GM23248 (cell line): ENCODE data around the gene RIMS3. TPM values are rescaled to one million over a fixed set of nuclear protein-coding genes. Genes with fewer than 3 reads are reported as not detected.
"Not testable (repeated sequence)": the region's sequence is repeated elsewhere in the genome, so short reads cannot be mapped to it uniquely, and the experiment has no call there.

Experiments
- DNase-seq: peaks from one replicate; pipeline ENCODE4 v3.0.0-alpha.2; 2015
- H2AFZ ChIP-seq: fragments of 200-600 bp; sonication (generic); 2 replicates; pipeline ENCODE4 v1.6.1; 2016; ENCODE audit warnings: antibody characterized with exemption
- H3F3A ChIP-seq: fragments of 200-600 bp; sonication (generic); 2 replicates; pipeline ENCODE4 v1.6.1; 2016; ENCODE audit warnings: mild to moderate bottlenecking, antibody characterized with exemption, mixed run types; ENCODE audit not compliant: insufficient read depth
- H3K27ac ChIP-seq: fragments of 200-600 bp; sonication (generic); 2 replicates; pipeline ENCODE4 v1.5.1; 2016; ENCODE audit warnings: mild to moderate bottlenecking
- H3K27me3 ChIP-seq: fragments of 200-600 bp; sonication (generic); replicated peaks from 2 replicates; pipeline ENCODE4 v1.6.1; 2016; ENCODE audit warnings: mild to moderate bottlenecking; ENCODE audit not compliant: insufficient read depth
- H3K36me3 ChIP-seq: fragments of 200-600 bp; sonication (generic); 2 replicates; pipeline ENCODE4 v1.6.1; 2016; ENCODE audit warnings: low read depth, mild to moderate bottlenecking
- H3K4me1 ChIP-seq: fragments of 200-600 bp; sonication (generic); 2 replicates; pipeline ENCODE4 v1.6.1; 2016; ENCODE audit warnings: mild to moderate bottlenecking; ENCODE audit not compliant: insufficient read depth
- H3K4me2 ChIP-seq: fragments of 200-600 bp; sonication (generic); one replicate; pipeline ENCODE4 v1.6.1; 2016; ENCODE audit warnings: mild to moderate bottlenecking; ENCODE audit not compliant: unreplicated experiment
- H3K4me3 ChIP-seq: fragments of 200-600 bp; sonication (generic); 2 replicates; pipeline ENCODE4 v1.5.1; 2016; ENCODE audit warnings: mild to moderate bottlenecking
- H3K79me2 ChIP-seq: fragments of 200-600 bp; sonication (generic); 2 replicates; pipeline ENCODE4 v1.6.1; 2016; ENCODE audit warnings: mild to moderate bottlenecking; ENCODE audit not compliant: insufficient read depth
- H3K9ac ChIP-seq: fragments of 200-600 bp; sonication (generic); 2 replicates; pipeline ENCODE4 v1.6.1; 2016; ENCODE audit warnings: mild to moderate bottlenecking
- H3K9me2 ChIP-seq: fragments of 200-600 bp; sonication (generic); 2 replicates; pipeline ENCODE4 v1.6.1; 2016; ENCODE audit warnings: mixed run types, mild to moderate bottlenecking, moderate library complexity; ENCODE audit not compliant: insufficient read depth
- H3K9me3 ChIP-seq: fragments of 200-600 bp; sonication (generic); one replicate; pipeline ENCODE4 v1.6.1; 2017; ENCODE audit warnings: low read depth
- H4K20me1 ChIP-seq: fragments of 200-600 bp; sonication (generic); 2 replicates; pipeline ENCODE4 v1.6.0; 2016; ENCODE audit not compliant: insufficient read depth
- EZH2 ChIP-seq: fragments of 200-600 bp; sonication (generic); IDR thresholded peaks from 2 replicates; pipeline ENCODE4 v1.6.1; 2018; ENCODE audit warnings: antibody characterized with exemption, mild to moderate bottlenecking; ENCODE audit not compliant: insufficient read depth, poor library complexity, severe bottlenecking
- EZH2phosphoT487 ChIP-seq: fragments of 200-600 bp; sonication (generic); IDR thresholded peaks from 2 replicates; pipeline ENCODE4 v1.6.1; 2018; ENCODE audit warnings: antibody characterized with exemption, moderate library complexity, mild to moderate bottlenecking, low read depth; ENCODE audit not compliant: insufficient read depth
- WGBS, 2 experiments: methylation state at CpG; one replicate each; pipeline ENCODE4 v1.1.6; 2015 to 2017; ENCODE audit warnings: low lambda C conversion rate in 2 of 2, low coverage in 1 of 2; ENCODE audit errors: missing lambda C conversion rate in 2 of 2; 5-methylcytosine and 5-hydroxymethylcytosine counted together
- in situ Hi-C: fragments of 300-500 bp; cut with MboI; formaldehyde crosslinking; loops from 2 replicates; pipeline ENCODE4 v1.15.0; 2020
- polyA plus RNA-seq: library from polyadenylated mRNA; unstranded; fragments of >200 nt; fragmentation: Nextera tagmentation; extraction: Ambion mirVana; gene quantifications from 2 replicates; pipeline ENCODE4 v1.2.1, GENCODE V29; 2016
- total RNA-seq: library from RNA; depleted of rRNA; stranded (reverse); fragments of >200 nt; shearing (Covaris generic); gene quantifications from 2 replicates; pipeline ENCODE4 v1.2.3, GENCODE V29; 2014; rRNA removed

Gene RIMS3
- total and polyA plus RNA-seq, 2 experiments from 2014 or later = 0.18 TPM; not detected in 1

- Histone ChIP-seq H3K4me2 (no peak overlapping the region), H3K4me1 (peaks cover 6% of the 10 kb centered on the region; the same call in 1 of the 2 replicates), H3K79me2 (no peaks in the 10 kb centered on the region), H3K9ac (no peak overlapping the region), H3K27me3 (peaks cover 10% of the 10 kb centered on the region), H3F3A (no peaks in the 10 kb centered on the region), H2AFZ (no peak overlapping the region), H3K9me3 (no peaks in the 10 kb centered on the region), H3K4me3 (no peak overlapping the region), H3K36me3 (no peaks in the 10 kb centered on the region), H3K9me2 (no peaks in the 10 kb centered on the region), H4K20me1 (no peaks in the 10 kb centered on the region), H3K27ac (no peak overlapping the region)
- 72 to 87% methylated on average over 2 of the region's 2 CpGs for WGBS, 2 experiments
- in situ Hi-C loops = no loop called here
- TF ChIP-seq EZH2phosphoT487 (no peak), EZH2 (no peak)
- no peak for DNase-seq
These were observed 83.4 kb downstream of the RIMS3 start for GRCh38 chr1:40582116-40582515.

- no peaks in the 10 kb centered on the region for H3K79me2 ChIP-seq
- no peak for DNase-seq
- H3F3A ChIP-seq = no peaks in the 10 kb centered on the region
- H3K27ac ChIP-seq = no peak overlapping the region
- H3K9ac ChIP-seq = no peak overlapping the region
- H3K27me3 ChIP-seq = no peaks in the 10 kb centered on the region
- H3K4me3 ChIP-seq = no peak overlapping the region
- in situ Hi-C loops = no loop called here
- H3K4me2 ChIP-seq = no peak overlapping the region
- H3K9me3 ChIP-seq = no peaks in the 10 kb centered on the region
- H3K4me1 ChIP-seq = no peaks in the 10 kb centered on the region
- H3K36me3 ChIP-seq = no peaks in the 10 kb centered on the region
- no peak for TF ChIP-seq EZH2
- no peak for TF ChIP-seq EZH2phosphoT487
- H4K20me1 ChIP-seq = no peaks in the 10 kb centered on the region
- no peak overlapping the region for H2AFZ ChIP-seq
- H3K9me2 ChIP-seq = no peaks in the 10 kb centered on the region
These were observed 90.1 kb downstream of the RIMS3 start for GRCh38 chr1:40575336-40575735.

GRCh38 chr1:40574805-40575204, 90.7 kb downstream of the RIMS3 start:
- H4K20me1 ChIP-seq, H3K27ac ChIP-seq, DNase-seq, H3K9me2 ChIP-seq, in situ Hi-C loops, H3K4me1 ChIP-seq, H3K9me3 ChIP-seq, H3K4me2 ChIP-seq, H3K36me3 ChIP-seq, H2AFZ ChIP-seq, H3K9ac ChIP-seq, H3K27me3 ChIP-seq, H3K79me2 ChIP-seq, H3K4me3 ChIP-seq, H3F3A ChIP-seq: not testable (repeated sequence)
- 41 to 42% methylated on average over 3 of the region's 3 CpGs for WGBS, 2 experiments

Other genes starting within 250 kb of the RIMS3 start
- gene ZFP69B, start 215.2 kb downstream of the RIMS3 start, total RNA-seq = 3.0 and 4.2 TPM in 2 replicates
- 3.7 and 3.9 TPM in 2 replicates for gene ZFP69B, start 215.2 kb downstream of the RIMS3 start, polyA plus RNA-seq
- 1.9 and 2.9 TPM in 2 replicates for gene ZFP69, start 188.4 kb downstream of the RIMS3 start, total RNA-seq
- 2.5 and 3.8 TPM in 2 replicates for gene ZFP69, start 188.4 kb downstream of the RIMS3 start, polyA plus RNA-seq
- gene EXO5, start 156.9 kb downstream of the RIMS3 start, total RNA-seq = 6.6 and 23.8 TPM in 2 replicates
- 8.6 and 11.2 TPM in 2 replicates for gene EXO5, start 156.9 kb downstream of the RIMS3 start, polyA plus RNA-seq
- 6.2 and 9.1 TPM in 2 replicates for gene ZNF684, start 134.0 kb downstream of the RIMS3 start, total RNA-seq
- gene ZNF684, start 134.0 kb downstream of the RIMS3 start, polyA plus RNA-seq = 2.8 and 3.3 TPM in 2 replicates
- 23.7 and 24.5 TPM in 2 replicates for gene NFYC, start 26.0 kb upstream of the RIMS3 start, total RNA-seq
- gene NFYC, start 26.0 kb upstream of the RIMS3 start, polyA plus RNA-seq = 28.3 and 33.1 TPM in 2 replicates
- gene KCNQ4, start 118.1 kb upstream of the RIMS3 start, total RNA-seq = not detected in 2 replicates
- gene KCNQ4, start 118.1 kb upstream of the RIMS3 start, polyA plus RNA-seq = not detected in 2 replicates
- gene CITED4, start 196.7 kb upstream of the RIMS3 start, total RNA-seq = not detected in 2 replicates
- 0.19 TPM in 1 of 2 replicates, not detected in the other for gene CITED4, start 196.7 kb upstream of the RIMS3 start, polyA plus RNA-seq